Esophagus muscularis mucosa (tissue), 4 donors: ENCODE measurements around the gene NCAN.

Experiments
- CTCF ChIP-seq, 3 experiments: fragments of 200-600 bp in 2 of 3; fragments of 450-650 bp in 1 of 3; sonication (generic) in 2 of 3; IDR thresholded peaks; one replicate each; pipeline ENCODE4 v1.5.1; 2017 to 2019; ENCODE audit warnings: antibody characterized with exemption in 3 of 3, mild to moderate bottlenecking in 2 of 3, moderate library complexity in 1 of 3
- EP300 ChIP-seq: sonication (generic); formaldehyde crosslinking; IDR thresholded peaks from one replicate; pipeline ENCODE4 v1.6.1; 2017; ENCODE audit warnings: antibody characterized with exemption
- POLR2A ChIP-seq: fragments of 450-650 bp; IDR thresholded peaks from one replicate; pipeline ENCODE4 v1.6.1; 2017; ENCODE audit warnings: antibody characterized with exemption, moderate library complexity, mild to moderate bottlenecking, low read depth
- POLR2AphosphoS5 ChIP-seq, 2 donors: sonication (generic); formaldehyde crosslinking; IDR thresholded peaks; one replicate each; pipeline ENCODE4 v1.6.1; 2017; ENCODE audit warnings: antibody characterized with exemption in 2 of 2

GRCh38 chr19:19280561-19280960, 68.8 kb downstream of the NCAN start:
- TF ChIP-seq POLR2AphosphoS5 (IDR thresholded peaks at IDR 0.05): no peak
- TF ChIP-seq CTCF (IDR thresholded peaks at IDR 0.05): no peak
- no peak for TF ChIP-seq POLR2A
- TF ChIP-seq EP300: no peak
